GM12892 (cell line): ENCODE measurements around the gene PYM1.

Source experiments
- POLR2A ChIP-seq: IDR thresholded peaks from 2 replicates; pipeline ENCODE4 v1.6.1; 2011; ENCODE audit warnings: low read depth, low read length, control low read depth
- POLR2AphosphoS5 ChIP-seq: IDR thresholded peaks from 2 replicates; pipeline ENCODE4 v1.6.1; 2011; ENCODE audit warnings: low read depth, low read length, control low read depth

DNA sequence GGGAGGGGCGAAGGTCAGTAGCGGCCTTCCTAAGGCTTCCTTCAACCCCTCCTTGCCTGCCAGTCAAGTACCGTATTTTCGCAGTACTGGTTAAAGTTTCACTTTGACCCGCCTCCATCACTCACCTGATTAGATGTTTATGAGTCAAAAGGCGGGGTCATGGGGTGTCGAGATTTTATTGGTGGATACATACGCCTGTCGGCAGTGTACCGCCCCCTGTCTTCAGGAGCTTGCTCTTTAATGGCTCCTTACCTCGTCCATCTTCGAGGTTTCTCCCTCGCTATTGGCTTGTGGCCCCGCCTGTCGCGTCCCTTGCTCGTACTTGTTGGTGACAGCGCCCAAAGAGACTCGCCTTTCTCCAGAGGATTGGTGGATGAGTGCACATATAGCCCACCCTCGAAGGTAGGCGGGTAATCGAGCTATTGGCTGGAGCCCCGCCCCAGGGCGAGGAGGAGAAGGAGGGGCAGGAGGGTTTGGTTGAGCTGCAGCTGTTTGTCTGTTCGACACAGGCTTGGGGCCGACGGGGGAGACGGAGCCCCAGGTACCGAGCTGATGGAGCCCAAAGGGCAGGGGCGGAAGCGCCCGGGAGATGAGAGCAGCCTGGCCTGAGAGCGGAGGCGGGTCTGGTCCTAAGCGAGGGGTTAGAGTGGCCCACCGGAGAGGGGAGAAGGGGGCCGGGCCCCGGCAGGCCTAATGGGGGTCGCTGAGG lies 46.1 kb upstream of the PYM1 start, which contains the start of gene RAB5B:
- TF ChIP-seq POLR2A (peak; percentile 88), POLR2AphosphoS5 (peak; percentile 79)
